Tibial artery (tissue), 4 donors: ENCODE measurements around the gene C2CD4D.

Source experiments
- DNase-seq, 2 donors: peaks; one replicate each; pipeline ENCODE4 v3.0.0-alpha.2; 2019
- H3K27ac ChIP-seq, 2 donors: fragments of 200-600 bp; sonication (generic) in 1 of 2; 1 replicate in 1 of 2; 2 replicates in 1 of 2; pipeline ENCODE4 v1.5.1; 2018 to 2019; ENCODE audit warnings: mild to moderate bottlenecking in 1 of 2
- H3K27me3 ChIP-seq, 2 donors: fragments of 200-600 bp; sonication (generic) in 1 of 2; one replicate each; pipeline versions ENCODE4 v1.5.1 to v1.6.0; 2016 to 2019
- H3K36me3 ChIP-seq, 3 donors: fragments of 200-600 bp; sonication (generic) in 2 of 3; one replicate each; pipeline ENCODE4 v1.5.1; 2016 to 2019; ENCODE audit warnings: mild to moderate bottlenecking in 2 of 3
- H3K4me1 ChIP-seq, 4 donors: fragments of 200-600 bp; sonication (generic) in 2 of 4; 1 replicate in 3 of 4; 2 replicates in 1 of 4; pipeline ENCODE4 v1.5.1; 2016 to 2019
- H3K4me3 ChIP-seq, 2 donors: fragments of 200-600 bp; sonication (generic) in 1 of 2; 1 replicate in 1 of 2; 2 replicates in 1 of 2; pipeline ENCODE4 v1.5.1; 2018 to 2019; ENCODE audit warnings: mild to moderate bottlenecking in 2 of 2
- H3K9me3 ChIP-seq, 3 donors: fragments of 200-600 bp; sonication (generic) in 1 of 3; one replicate each; pipeline ENCODE4 v1.5.1; 2016 to 2019
- intact Hi-C: fragments of 100-400 bp; cut with DNase I; formaldehyde crosslinking; loops from one replicate; pipeline ENCODE4 v1.15.0; 2023; ENCODE audit warnings: low total_unique reads
- TF ChIP-seq, protein P1 (sequence below), 2 experiments: fragments of 200-600 bp in 1 of 2; fragments of 450-650 bp in 1 of 2; IDR thresholded peaks; one replicate each; pipeline ENCODE4 v1.5.1; 2017 to 2019; ENCODE audit warnings: antibody characterized with exemption in 2 of 2, mild to moderate bottlenecking in 1 of 2, moderate library complexity in 1 of 2

C2CD4D gene

DNA sequence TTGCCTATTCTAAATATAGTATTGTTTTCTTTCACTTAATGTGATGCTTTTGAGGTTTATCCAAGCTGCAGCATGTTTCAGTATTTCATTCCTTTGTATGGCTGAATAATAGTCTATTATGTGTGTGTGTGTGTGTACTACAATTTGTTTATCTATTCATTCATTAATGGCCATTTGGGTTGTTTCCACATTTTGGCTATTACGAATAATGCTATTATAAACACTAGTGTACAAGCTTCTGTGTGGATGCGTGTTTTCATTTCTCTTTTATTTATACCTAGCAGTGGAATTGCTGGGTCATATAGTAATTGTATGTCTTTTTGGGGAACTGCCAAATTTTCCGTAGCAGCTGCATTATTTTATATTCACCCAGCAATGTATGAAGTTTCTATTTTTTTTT lies 28.9 kb upstream of the C2CD4D start:
- Histone ChIP-seq H3K9me3 (no peaks in the 10 kb centered on the region), H3K27ac (no peak overlapping the region), H3K27me3 (no peaks in the 10 kb centered on the region), H3K4me1 (no peaks in the 10 kb centered on the region), H3K36me3 (peaks cover 0 to 5% (median 2%) of the 10 kb centered on the region in 3 donors), H3K4me3 (no peak overlapping the region)
- TF ChIP-seq, protein P1, sequence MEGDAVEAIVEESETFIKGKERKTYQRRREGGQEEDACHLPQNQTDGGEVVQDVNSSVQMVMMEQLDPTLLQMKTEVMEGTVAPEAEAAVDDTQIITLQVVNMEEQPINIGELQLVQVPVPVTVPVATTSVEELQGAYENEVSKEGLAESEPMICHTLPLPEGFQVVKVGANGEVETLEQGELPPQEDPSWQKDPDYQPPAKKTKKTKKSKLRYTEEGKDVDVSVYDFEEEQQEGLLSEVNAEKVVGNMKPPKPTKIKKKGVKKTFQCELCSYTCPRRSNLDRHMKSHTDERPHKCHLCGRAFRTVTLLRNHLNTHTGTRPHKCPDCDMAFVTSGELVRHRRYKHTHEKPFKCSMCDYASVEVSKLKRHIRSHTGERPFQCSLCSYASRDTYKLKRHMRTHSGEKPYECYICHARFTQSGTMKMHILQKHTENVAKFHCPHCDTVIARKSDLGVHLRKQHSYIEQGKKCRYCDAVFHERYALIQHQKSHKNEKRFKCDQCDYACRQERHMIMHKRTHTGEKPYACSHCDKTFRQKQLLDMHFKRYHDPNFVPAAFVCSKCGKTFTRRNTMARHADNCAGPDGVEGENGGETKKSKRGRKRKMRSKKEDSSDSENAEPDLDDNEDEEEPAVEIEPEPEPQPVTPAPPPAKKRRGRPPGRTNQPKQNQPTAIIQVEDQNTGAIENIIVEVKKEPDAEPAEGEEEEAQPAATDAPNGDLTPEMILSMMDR (IDR thresholded peaks at IDR 0.05): no peak
- DNase-seq: no peak
- intact Hi-C loops: no loop called here

DNA sequence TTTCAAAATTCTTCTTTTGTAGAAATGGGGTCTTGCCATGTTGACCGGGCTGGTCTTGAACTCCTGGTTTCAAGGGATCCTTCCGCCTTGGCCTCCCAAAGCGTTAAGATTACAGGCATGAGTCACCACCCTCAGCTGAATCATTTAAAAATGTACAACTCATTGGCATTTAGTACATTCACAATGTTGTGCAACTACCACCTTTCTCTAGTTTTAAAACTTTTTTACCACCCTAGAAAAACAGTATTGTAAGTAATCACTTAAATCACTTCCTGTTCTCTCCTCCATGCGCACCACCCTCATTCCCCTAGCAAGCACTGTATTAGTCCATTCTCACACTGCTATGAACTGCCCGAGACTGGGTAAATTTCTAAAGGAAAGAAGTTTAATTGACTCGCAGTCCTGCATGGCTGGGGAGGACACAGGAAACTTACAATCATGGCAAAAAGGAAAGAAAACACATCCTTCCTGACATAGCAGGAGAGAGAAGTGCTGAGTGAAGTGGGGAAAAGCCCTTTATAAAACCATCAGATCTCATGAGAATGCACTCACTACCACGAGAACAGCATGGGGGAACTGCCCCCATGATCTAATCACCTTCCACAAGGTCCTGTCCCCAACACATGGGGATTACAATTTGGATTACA lies 28.3 kb upstream of the C2CD4D start:
- no peak overlapping the region for H3K4me3 ChIP-seq

DNA sequence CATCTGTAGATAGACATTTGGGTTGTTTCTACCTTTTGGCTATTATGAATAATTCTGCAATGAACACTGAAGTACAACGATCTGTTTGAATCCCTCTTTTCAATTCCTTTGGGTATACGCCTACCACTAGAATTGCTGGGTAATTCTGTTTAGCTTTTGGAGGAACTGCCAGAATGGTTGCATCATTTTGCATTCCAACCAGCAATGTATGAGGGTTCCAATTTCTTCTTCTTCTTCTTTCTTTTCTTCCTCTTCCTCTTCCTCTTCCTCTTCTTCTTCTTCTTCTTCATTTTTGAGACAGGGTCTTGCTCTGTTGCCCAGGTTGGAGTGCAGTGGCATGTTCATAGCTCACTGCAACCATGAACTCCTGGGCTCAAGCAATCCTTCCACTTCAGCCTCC lies 27.7 kb upstream of the C2CD4D start:
- Histone ChIP-seq H3K4me3 (no peak overlapping the region), H3K27ac (no peak overlapping the region), H3K9me3 (no peaks in the 10 kb centered on the region), H3K36me3 (no peaks in the 10 kb centered on the region), H3K4me1 (no peaks in the 10 kb centered on the region), H3K27me3 (no peaks in the 10 kb centered on the region)
- intact Hi-C loops: no loop called here
- TF ChIP-seq, protein P1 (IDR thresholded peaks at IDR 0.05): no peak
- DNase-seq: no peak

More for the DNA sequence above, 28.3 kb upstream of the C2CD4D start:
- DNase-seq: no peak
- no peaks in the 10 kb centered on the region for H3K4me1 ChIP-seq
- H3K27me3 ChIP-seq: no peaks in the 10 kb centered on the region
- intact Hi-C loops: no loop called here
- no peaks in the 10 kb centered on the region for H3K36me3 ChIP-seq
- H3K27ac ChIP-seq: no peak overlapping the region
- H3K9me3 ChIP-seq: no peaks in the 10 kb centered on the region
- TF ChIP-seq, protein P1 (IDR thresholded peaks at IDR 0.05): no peak

DNA sequence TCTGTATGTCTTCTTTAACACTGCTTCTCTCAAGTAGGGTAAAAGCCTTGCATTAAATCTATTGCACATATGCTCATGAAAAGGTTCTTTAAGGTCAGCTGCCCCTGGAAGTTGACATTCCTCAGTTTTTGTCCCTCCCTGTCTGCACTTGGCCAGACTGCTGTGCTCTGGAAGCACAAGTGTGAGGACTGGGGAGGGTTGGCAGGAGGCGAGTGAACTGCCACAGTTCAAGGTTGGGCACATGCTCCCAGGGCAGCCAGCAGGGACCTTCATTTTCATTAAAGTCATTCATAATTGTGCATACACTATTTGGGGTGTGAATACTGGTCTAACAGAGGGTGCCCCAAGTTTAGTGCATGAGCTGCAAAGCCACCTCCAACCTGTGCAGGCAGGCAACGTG lies 24.8 kb upstream of the C2CD4D start:
- H3K4me1 ChIP-seq: peaks cover 0 to 13% (median 0%) of the 10 kb centered on the region in 4 donors
- no peaks in the 10 kb centered on the region for H3K36me3 ChIP-seq
- H3K27me3 ChIP-seq: no peaks in the 10 kb centered on the region
- no peak overlapping the region for H3K4me3 ChIP-seq
- intact Hi-C loops: no loop called here
- no peaks in the 10 kb centered on the region for H3K9me3 ChIP-seq
- TF ChIP-seq, protein P1 (IDR thresholded peaks at IDR 0.05): no peak
- DNase-seq: no peak
- no peak overlapping the region for H3K27ac ChIP-seq

DNA sequence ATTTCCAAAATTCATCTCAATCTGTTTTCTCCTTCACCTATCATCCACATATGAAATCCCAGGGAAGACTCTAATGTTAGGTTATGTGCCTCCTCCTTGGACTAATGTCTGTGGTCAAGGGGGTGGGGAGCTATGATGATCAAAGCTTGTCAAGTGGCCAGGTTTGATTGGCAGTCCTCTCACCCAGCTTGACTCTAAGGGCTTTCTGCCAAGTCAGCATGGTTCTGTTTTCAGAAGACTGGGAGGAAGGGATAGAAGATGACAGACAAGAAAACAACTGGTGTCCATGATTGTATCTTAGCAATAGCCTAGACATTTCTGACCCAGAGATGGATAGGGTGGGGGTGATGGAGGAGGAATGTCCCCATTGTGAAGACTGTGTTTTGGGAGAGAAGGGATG lies 23.0 kb upstream of the C2CD4D start:
- intact Hi-C loops: no loop called here
- TF ChIP-seq, protein P1 (IDR thresholded peaks at IDR 0.05): no peak

More for the DNA sequence above, 23.0 kb upstream of the C2CD4D start:
- Histone ChIP-seq H3K27ac (no peak overlapping the region), H3K4me3 (no peak overlapping the region), H3K4me1 (peaks cover 0 to 14% (median 0%) of the 10 kb centered on the region in 4 donors), H3K36me3 (no peaks in the 10 kb centered on the region), H3K9me3 (no peaks in the 10 kb centered on the region), H3K27me3 (no peaks in the 10 kb centered on the region)
- DNase-seq: no peak
